Tongue (tissue), 2 donors: ENCODE data around the gene CEP170. TPM values are rescaled to one million over a fixed set of nuclear protein-coding genes. Genes with fewer than 3 reads are reported as not detected.
A peak's percentile ranks its signal among the peaks of the same experiment; 100 is the strongest.
"Not testable (repeated sequence)": the region's sequence is repeated elsewhere in the genome, so short reads cannot be mapped to it uniquely, and the experiment has no call there.

Experiments
- DNase-seq: peaks from one replicate; pipeline ENCODE4 v3.0.0-alpha.2; 2015
- total RNA-seq: library from RNA; depleted of rRNA; stranded (reverse); fragments of >200 nt; gene quantifications from one replicate; pipeline ENCODE4 v1.2.3, GENCODE V29; 2014

CEP170 gene
- total RNA-seq, 1 donor from 2014 or later: 85.6 TPM

DNA sequence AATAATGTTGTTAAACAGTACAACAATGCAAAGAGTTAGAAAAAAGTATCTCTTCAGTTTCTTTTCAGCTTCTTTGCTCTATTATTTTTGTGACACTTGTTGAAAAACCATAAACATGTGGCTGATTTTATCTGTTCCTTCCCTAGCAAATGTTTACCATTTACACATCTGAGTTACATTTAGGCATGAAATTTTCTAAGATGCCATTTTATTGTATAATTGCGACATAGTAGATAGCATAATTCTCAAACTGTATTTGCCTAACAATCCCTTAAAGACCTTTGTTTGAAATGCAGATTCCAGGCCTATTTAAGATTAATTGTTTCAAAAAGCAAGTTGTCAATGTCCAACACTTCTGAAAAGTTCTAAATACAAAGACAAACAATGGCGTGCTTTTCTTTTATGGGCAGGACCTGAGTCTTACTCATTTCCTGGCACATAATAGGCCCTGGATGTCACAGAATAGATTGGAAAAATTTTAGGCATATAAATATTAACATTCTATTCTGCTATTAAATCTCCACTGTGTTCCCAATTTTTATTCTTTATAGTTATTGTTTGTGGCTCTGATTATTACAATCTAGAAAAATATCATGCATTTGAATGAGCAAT is 81.2 kb downstream of the CEP170 start:
- DNase-seq: not testable (repeated sequence)

- DNase-seq: not testable (repeated sequence)
These were observed 90.2 kb downstream of the CEP170 start for GRCh38 chr1:243164911-243165310.

- not testable (repeated sequence) for DNase-seq
These were observed 104.2 kb downstream of the CEP170 start for GRCh38 chr1:243150906-243151305.

- not testable (repeated sequence) for DNase-seq
These were observed 106.0 kb downstream of the CEP170 start for GRCh38 chr1:243149120-243149519.

GRCh38 chr1:243147351-243147750 is 107.7 kb downstream of the CEP170 start:
- not testable (repeated sequence) for DNase-seq

DNA sequence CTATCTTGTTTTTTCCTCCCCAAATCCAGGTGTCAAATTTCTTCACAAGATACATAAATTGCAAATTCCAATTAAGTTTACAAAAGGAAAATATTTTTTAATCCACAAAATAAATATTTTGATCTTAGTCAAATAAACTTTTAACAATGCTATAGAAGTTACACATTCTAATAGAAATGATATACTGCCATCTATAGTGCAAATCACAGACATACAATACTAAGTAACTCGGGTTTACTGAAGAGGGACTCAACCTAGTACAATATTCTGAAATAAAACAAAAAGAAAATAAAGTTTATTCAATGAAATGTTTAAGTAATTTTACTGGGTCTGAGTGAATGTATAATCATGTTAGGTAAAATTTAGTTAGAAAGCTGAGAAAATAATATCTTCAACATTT is 114.6 kb downstream of the CEP170 start:
- not testable (repeated sequence) for DNase-seq

- peak; percentile 8 for DNase-seq
These were observed 132.1 kb downstream of the CEP170 start for GRCh38 chr1:243122876-243123409.

DNA sequence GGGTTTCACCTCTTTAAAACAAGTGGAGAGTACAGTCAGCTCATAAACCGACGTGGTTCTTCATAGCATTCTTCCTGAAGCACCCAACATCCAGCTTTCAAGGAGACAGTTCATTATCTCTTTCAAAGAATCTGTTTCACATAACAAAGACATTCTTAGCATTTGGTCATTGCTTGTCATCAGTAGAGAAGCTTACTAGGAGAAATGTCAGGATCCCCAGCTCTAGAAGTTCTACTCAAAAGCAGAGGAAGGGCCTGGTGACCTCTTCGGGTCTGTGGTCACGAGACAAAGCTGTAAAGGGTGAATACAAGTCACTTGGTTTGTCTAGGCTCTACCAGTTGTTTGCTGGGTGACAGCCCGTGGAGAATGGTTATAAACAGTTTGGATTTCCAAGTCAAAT is 133.1 kb downstream of the CEP170 start:
- DNase-seq: not testable (repeated sequence)

GRCh38 chr1:243118601-243119322 is 136.3 kb downstream of the CEP170 start:
- DNase-seq: not testable (repeated sequence)

- not testable (repeated sequence) for DNase-seq
These were observed 138.9 kb downstream of the CEP170 start for GRCh38 chr1:243116187-243116586.

GRCh38 chr1:243114769-243115168 is 140.3 kb downstream of the CEP170 start:
- not testable (repeated sequence) for DNase-seq

DNA sequence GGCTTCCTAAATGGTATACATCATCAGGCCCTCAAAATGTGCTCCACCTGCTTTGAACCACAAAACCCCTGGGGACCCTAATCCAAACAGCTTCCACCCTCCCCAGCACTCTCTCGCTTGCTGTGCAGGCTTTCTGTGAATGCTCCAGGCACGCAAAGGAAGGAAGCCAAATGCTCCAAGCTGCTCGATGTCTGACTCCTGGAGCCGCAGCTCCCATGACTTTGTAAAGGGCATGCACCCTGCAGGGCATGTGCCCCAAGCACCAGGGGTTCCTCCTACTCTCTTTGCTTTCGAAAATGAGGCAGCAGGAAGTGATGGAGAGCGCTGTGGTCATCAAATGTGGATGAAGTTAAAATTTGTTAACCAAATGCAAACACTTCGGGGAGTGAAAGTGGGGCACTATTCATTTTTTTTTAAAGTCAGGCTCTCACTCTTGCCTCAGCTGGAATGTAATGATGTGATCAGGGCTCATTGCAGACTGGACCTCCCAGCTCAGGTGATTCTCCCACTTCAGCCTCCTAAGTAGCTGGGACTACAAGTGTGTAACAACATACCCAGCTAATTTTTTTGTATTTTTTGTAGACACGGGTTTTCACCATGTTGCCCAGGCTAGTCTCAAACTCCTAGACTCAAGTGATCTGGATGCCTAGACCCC is 140.9 kb downstream of the CEP170 start:
- DNase-seq: peak; percentile 8

DNA sequence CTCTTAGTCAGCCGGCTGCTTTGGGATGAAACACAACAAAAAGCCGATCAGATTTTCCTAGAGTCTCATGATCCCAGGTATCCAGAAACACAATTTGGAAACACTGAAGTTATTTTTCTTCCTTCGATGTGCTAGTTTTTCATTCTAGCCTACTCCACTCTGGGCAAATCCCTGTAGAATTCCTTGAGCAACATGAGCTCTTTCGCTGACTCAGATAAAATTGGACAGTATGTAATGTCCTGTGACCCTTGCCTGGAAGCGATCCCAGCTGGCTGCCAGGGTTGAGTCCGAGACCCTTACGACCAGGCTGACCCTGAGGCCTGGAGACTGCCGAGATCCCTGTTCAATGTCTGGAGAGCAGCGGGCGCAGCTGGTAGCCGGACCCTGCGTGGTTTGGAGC is 147.9 kb downstream of the CEP170 start:
- DNase-seq: not testable (repeated sequence)

- not testable (repeated sequence) for DNase-seq
These were observed 149.3 kb downstream of the CEP170 start for GRCh38 chr1:243105652-243106332.

DNA sequence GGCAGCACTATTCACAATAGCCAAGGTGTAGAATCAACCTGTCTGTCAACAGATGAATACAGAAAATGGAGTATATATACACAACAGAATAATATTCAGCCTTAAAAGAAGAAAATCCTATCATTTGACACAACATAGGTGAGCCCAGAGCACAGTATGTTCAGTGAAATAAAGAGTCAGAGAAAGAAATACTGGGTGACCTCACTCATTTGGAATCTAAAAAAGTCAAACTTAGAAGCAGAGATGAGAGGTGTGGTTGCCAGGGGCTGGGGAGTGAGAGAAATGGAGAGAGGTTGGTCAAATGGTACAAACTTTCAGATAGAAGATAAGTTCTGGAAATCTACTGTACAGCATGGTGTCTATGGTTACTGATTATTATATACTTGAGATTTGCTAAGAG is 150.0 kb downstream of the CEP170 start:
- not testable (repeated sequence) for DNase-seq

DNA sequence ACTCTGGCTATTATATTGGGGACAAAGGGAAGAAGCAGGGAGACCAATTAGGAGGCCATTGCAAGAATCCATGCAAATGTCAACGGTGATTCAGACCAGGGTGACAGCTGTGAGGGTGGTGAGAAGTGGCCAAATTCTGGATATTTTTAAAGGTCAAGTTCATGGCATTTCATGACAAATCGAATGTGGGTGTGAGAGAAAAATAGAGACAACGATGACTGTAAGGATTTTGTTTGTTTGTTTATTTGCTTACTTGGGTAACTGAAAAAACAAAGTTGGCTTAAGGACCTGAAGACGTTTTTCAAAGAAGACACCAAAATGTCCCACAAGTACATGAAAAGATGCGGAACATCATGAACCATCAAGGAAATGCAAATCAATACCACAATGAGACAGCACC is 150.6 kb downstream of the CEP170 start:
- not testable (repeated sequence) for DNase-seq

- peak; percentile 76 for DNase-seq
These were observed 153.5 kb downstream of the CEP170 start for GRCh38 chr1:243101551-243102050.

DNA sequence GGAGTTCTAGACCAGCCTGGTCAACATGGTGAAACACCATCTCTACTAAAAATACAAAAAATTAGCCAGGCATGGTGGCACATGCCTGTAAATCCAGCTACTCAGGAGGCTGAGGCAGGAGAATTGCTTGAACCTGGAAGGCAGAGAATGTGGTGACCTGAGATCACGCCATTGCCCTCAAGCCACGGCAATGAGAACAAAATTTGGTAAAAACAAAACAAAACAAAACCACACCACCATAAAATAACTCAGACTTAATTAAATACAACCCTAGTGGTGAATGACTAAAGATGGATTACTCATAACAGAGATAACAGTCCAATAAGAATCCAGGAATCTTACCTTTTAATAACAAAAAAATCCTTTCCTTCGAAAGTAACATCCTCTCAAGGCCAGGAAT is 167.7 kb downstream of the CEP170 start:
- DNase-seq: not testable (repeated sequence)
